HG03565 (cell line): Measurements from ENCODE around the gene MEIS3.
"Not testable (repeated sequence)": the region's sequence is repeated elsewhere in the genome, so short reads cannot be mapped to it uniquely, and the experiment has no call there.

Source experiments
- ATAC-seq: cut with Tn5 transposase; IDR thresholded peaks from one replicate; pipeline ENCODE4 v1.9.1; 2021; ENCODE audit warnings: mild to moderate bottlenecking, moderate library complexity; ENCODE audit not compliant: unreplicated experiment

The MEIS3 gene

GRCh38 chr19:47365455-47365854 lies 53.9 kb downstream of the MEIS3 start:
- not testable (repeated sequence) for ATAC-seq

GRCh38 chr19:47363758-47364531 lies 55.4 kb downstream of the MEIS3 start:
- no peak for ATAC-seq

GRCh38 chr19:47362321-47362720 lies 57.0 kb downstream of the MEIS3 start:
- no peak for ATAC-seq

GRCh38 chr19:47358936-47359335 lies 60.4 kb downstream of the MEIS3 start:
- ATAC-seq: no peak

GRCh38 chr19:47357788-47358680 lies 61.3 kb downstream of the MEIS3 start:
- ATAC-seq: no peak

- no peak for ATAC-seq
Measured at GRCh38 chr19:47356900-47357299, 62.4 kb downstream of the MEIS3 start.

GRCh38 chr19:47353307-47353712 lies 66.0 kb downstream of the MEIS3 start:
- ATAC-seq: no peak
